Measurements from ENCODE around the gene FAM50A.

GRCh38 chrX:154429711-154430110, 14.2 kb upstream of the FAM50A start:
- no peak for TF ChIP-seq CTCF (IDR thresholded peaks at IDR 0.05; ENCODE audit: low read depth, low read length, missing input control)
- TF ChIP-seq JUND (IDR thresholded peaks at IDR 0.05) = no peak
- TF ChIP-seq, protein P1, sequence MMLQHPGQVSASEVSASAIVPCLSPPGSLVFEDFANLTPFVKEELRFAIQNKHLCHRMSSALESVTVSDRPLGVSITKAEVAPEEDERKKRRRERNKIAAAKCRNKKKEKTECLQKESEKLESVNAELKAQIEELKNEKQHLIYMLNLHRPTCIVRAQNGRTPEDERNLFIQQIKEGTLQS (IDR thresholded peaks at IDR 0.05) = no peak
- no peak for TF ChIP-seq RXRA (IDR thresholded peaks at IDR 0.05)
- TF ChIP-seq TAF1 (conservative IDR thresholded peaks at IDR 0.05) = no peak
- TF ChIP-seq FOXA1 (IDR thresholded peaks at IDR 0.05) = no peak
- TF ChIP-seq MAX (IDR thresholded peaks at IDR 0.05) = no peak
- TF ChIP-seq, protein P2, sequence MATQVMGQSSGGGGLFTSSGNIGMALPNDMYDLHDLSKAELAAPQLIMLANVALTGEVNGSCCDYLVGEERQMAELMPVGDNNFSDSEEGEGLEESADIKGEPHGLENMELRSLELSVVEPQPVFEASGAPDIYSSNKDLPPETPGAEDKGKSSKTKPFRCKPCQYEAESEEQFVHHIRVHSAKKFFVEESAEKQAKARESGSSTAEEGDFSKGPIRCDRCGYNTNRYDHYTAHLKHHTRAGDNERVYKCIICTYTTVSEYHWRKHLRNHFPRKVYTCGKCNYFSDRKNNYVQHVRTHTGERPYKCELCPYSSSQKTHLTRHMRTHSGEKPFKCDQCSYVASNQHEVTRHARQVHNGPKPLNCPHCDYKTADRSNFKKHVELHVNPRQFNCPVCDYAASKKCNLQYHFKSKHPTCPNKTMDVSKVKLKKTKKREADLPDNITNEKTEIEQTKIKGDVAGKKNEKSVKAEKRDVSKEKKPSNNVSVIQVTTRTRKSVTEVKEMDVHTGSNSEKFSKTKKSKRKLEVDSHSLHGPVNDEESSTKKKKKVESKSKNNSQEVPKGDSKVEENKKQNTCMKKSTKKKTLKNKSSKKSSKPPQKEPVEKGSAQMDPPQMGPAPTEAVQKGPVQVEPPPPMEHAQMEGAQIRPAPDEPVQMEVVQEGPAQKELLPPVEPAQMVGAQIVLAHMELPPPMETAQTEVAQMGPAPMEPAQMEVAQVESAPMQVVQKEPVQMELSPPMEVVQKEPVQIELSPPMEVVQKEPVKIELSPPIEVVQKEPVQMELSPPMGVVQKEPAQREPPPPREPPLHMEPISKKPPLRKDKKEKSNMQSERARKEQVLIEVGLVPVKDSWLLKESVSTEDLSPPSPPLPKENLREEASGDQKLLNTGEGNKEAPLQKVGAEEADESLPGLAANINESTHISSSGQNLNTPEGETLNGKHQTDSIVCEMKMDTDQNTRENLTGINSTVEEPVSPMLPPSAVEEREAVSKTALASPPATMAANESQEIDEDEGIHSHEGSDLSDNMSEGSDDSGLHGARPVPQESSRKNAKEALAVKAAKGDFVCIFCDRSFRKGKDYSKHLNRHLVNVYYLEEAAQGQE (IDR thresholded peaks at IDR 0.05) = no peak
- no peak for TF ChIP-seq HNF4G (IDR thresholded peaks at IDR 0.05)
- TF ChIP-seq SP1 (IDR thresholded peaks at IDR 0.05) = no peak
- TF ChIP-seq EGR1 (IDR thresholded peaks at IDR 0.05; ENCODE audit: low read depth in 2 of 2) = no peak
- TF ChIP-seq RAD21 (IDR thresholded peaks at IDR 0.05) = no peak

Data from liver (tissue), 3 donors.